RWPE1 (cell line): Measurements from ENCODE around the gene NBAS.

ENCODE experiments used
- CTCF ChIA-PET: fragments of 350-600 bp; sonication (Branson Sonifier 250); formaldehyde crosslinking; extraction: SDS; loops from one replicate; lab custom pipeline; 2021; lab: Yijun Ruan, JAX
- POLR2A ChIA-PET: fragments of 400-600 bp; formaldehyde crosslinking; extraction: SDS; loops from one replicate; lab custom pipeline; 2020; ENCODE audit warnings: antibody characterized with exemption; ENCODE audit not compliant: low non-redundant PET; lab: Yijun Ruan, JAX
- DNase-seq: peaks from one replicate; pipeline ENCODE4 v3.0.0; 2012; ENCODE audit warnings: low spot score
- H3K27ac ChIP-seq: fragments of 450-650 bp; 2 replicates; pipeline ENCODE4 v1.5.1; 2017
- TF ChIP-seq, protein P1 (sequence below): fragments of 450-650 bp; conservative IDR thresholded peaks from 2 replicates; pipeline ENCODE4 v1.5.1; 2017; ENCODE audit warnings: low read depth, mild to moderate bottlenecking

Gene NBAS

GRCh38 chr2:15372019-15372418, 189.1 kb downstream of the NBAS start:
- TF ChIP-seq, protein P1, sequence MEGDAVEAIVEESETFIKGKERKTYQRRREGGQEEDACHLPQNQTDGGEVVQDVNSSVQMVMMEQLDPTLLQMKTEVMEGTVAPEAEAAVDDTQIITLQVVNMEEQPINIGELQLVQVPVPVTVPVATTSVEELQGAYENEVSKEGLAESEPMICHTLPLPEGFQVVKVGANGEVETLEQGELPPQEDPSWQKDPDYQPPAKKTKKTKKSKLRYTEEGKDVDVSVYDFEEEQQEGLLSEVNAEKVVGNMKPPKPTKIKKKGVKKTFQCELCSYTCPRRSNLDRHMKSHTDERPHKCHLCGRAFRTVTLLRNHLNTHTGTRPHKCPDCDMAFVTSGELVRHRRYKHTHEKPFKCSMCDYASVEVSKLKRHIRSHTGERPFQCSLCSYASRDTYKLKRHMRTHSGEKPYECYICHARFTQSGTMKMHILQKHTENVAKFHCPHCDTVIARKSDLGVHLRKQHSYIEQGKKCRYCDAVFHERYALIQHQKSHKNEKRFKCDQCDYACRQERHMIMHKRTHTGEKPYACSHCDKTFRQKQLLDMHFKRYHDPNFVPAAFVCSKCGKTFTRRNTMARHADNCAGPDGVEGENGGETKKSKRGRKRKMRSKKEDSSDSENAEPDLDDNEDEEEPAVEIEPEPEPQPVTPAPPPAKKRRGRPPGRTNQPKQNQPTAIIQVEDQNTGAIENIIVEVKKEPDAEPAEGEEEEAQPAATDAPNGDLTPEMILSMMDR = no peak
- H3K27ac ChIP-seq = no peak overlapping the region
- POLR2A ChIA-PET = no interaction called here
- CTCF ChIA-PET = interaction anchor here (0.7 kb wide), 1 partner anchor 230 kb away, joined by 7 read pairs; no protein-coding TSS in a partner anchor
- no peak for DNase-seq

- no peak overlapping the region for H3K27ac ChIP-seq
- ChIA-PET CTCF (interaction anchor here (0.9 kb wide), 1 partner anchor 21 kb away, joined by 4 read pairs; no protein-coding TSS in a partner anchor), POLR2A (no interaction called here)
- TF ChIP-seq, protein P1 = no peak
- DNase-seq = no peak
Observed at GRCh38 chr2:15369129-15369528, 192.0 kb downstream of the NBAS start.

GRCh38 chr2:15367715-15368114, 193.4 kb downstream of the NBAS start:
- TF ChIP-seq, protein P1 = no peak
- DNase-seq = no peak
- ChIA-PET CTCF (no interaction called here), POLR2A (no interaction called here)
- H3K27ac ChIP-seq = no peak overlapping the region

DNA sequence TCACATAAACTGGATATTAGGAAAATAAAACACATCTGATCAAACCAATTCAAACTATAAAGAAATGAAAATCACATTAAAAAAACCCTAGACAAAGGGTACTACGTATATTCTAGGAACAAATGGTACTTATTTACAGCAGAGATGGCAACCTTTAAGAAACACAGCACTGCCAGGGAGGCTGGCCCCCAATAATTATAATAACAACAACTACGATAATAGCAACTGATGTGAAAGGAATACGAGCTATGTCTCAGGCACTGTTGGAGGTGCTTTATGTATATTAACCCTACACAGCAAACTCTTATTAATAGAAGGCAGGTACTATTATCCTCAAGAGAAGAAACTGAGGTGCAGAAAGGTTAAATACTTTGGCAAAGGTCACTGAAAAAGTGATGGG, 193.9 kb downstream of the NBAS start:
- H3K27ac ChIP-seq = no peak overlapping the region
- DNase-seq = no peak
- ChIA-PET POLR2A (no interaction called here), CTCF (no interaction called here)
- TF ChIP-seq, protein P1 = no peak

- ChIA-PET CTCF (no interaction called here), POLR2A (no interaction called here)
- H3K27ac ChIP-seq = no peak overlapping the region
- TF ChIP-seq, protein P1 = no peak
- no peak for DNase-seq
Observed at GRCh38 chr2:15365411-15365810, 195.7 kb downstream of the NBAS start.

DNA sequence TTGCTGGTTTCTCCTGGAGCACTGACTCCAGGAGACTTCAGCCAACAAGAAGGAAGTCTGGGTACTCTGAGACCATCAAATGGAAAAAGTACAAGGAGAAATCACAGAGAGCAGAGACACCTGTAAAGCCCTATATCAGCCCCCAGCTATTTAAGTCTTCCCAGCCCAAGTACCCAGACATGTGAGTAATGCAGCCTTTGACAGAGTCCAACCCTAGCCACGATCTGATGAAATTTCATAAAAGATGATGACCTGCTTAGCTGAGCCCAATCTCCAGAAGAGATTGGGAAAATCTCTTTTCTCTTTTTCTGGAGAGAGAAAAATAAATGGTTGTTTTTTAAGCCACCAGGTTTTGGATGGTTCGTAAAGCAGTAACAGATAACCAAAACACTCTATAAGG, 196.6 kb downstream of the NBAS start:
- no peak for DNase-seq
- ChIA-PET POLR2A (no interaction called here), CTCF (no interaction called here)
- no peak overlapping the region for H3K27ac ChIP-seq
- TF ChIP-seq, protein P1 = no peak
